Hepatocyte (in vitro differentiated cells): ENCODE data around the gene C1orf116. TPM values are rescaled to one million over a fixed set of nuclear protein-coding genes. Genes with fewer than 3 reads are reported as not detected.

ENCODE experiments used
- DNase-seq: peaks from one replicate; pipeline ENCODE4 v3.0.0-alpha.2; 2016; ENCODE audit warnings: low spot score
- H2AFZ ChIP-seq: fragments of 200-600 bp; sonication (generic); 2 replicates; pipeline ENCODE4 v1.6.0; 2016; ENCODE audit warnings: antibody characterized with exemption, mild to moderate bottlenecking
- H3K27ac ChIP-seq: fragments of 200-600 bp; sonication (generic); 2 replicates; pipeline ENCODE4 v1.5.1; 2016; ENCODE audit warnings: mild to moderate bottlenecking
- H3K27me3 ChIP-seq: fragments of 200-600 bp; sonication (generic); 2 replicates; pipeline ENCODE4 v1.6.1; 2016
- H3K36me3 ChIP-seq: fragments of 200-600 bp; sonication (generic); replicated peaks from 2 replicates; pipeline ENCODE4 v1.5.1; 2016; ENCODE audit warnings: low read depth; ENCODE audit not compliant: insufficient read depth
- H3K4me1 ChIP-seq: fragments of 200-600 bp; sonication (generic); 2 replicates; pipeline ENCODE4 v1.5.1; 2016; ENCODE audit warnings: mild to moderate bottlenecking, moderate library complexity; ENCODE audit not compliant: insufficient read depth
- H3K4me2 ChIP-seq: fragments of 200-600 bp; sonication (generic); 2 replicates; pipeline ENCODE4 v1.6.0; 2016
- H3K4me3 ChIP-seq: fragments of 200-600 bp; sonication (generic); 2 replicates; pipeline ENCODE4 v1.5.1; 2016; ENCODE audit warnings: mild to moderate bottlenecking
- H3K79me2 ChIP-seq: fragments of 200-600 bp; sonication (generic); 2 replicates; pipeline ENCODE4 v1.6.0; 2017; ENCODE audit warnings: mild to moderate bottlenecking
- H3K9me2 ChIP-seq: fragments of 200-600 bp; sonication (generic); replicated peaks from 2 replicates; pipeline ENCODE4 v1.6.0; 2017; ENCODE audit warnings: mild to moderate bottlenecking; ENCODE audit not compliant: insufficient read depth
- H3K9me3 ChIP-seq: fragments of 200-600 bp; sonication (generic); 2 replicates; pipeline ENCODE4 v1.5.1; 2016; ENCODE audit warnings: low read depth, mild to moderate bottlenecking
- H4K20me1 ChIP-seq: fragments of 200-600 bp; sonication (generic); 2 replicates; pipeline ENCODE4 v1.6.0; 2016; ENCODE audit warnings: mild to moderate bottlenecking; ENCODE audit not compliant: insufficient read depth, poor library complexity, severe bottlenecking
- CTCF ChIP-seq: fragments of 200-600 bp; sonication (generic); IDR thresholded peaks from 2 replicates; pipeline ENCODE4 v1.5.1; 2016; ENCODE audit warnings: antibody characterized with exemption, mild to moderate bottlenecking; ENCODE audit not compliant: poor library complexity
- EZH2 ChIP-seq: fragments of 200-600 bp; sonication (generic); IDR thresholded peaks from 2 replicates; pipeline ENCODE4 v1.6.1; 2016; ENCODE audit warnings: antibody characterized with exemption, mild to moderate bottlenecking, borderline replicate concordance
- EZH2phosphoT487 ChIP-seq: fragments of 200-600 bp; sonication (generic); IDR thresholded peaks from one replicate; pipeline ENCODE4 v1.6.1; 2018; ENCODE audit warnings: antibody characterized with exemption, mild to moderate bottlenecking, low read depth, moderate library complexity; ENCODE audit not compliant: unreplicated experiment, severe bottlenecking
- WGBS: methylation state at CpG from one replicate; pipeline ENCODE4 v1.1.6; 2016; ENCODE audit warnings: low lambda C conversion rate; ENCODE audit errors: missing lambda C conversion rate; 5-methylcytosine and 5-hydroxymethylcytosine counted together
- polyA plus RNA-seq: library from polyadenylated mRNA; unstranded; fragments of >200 nt; fragmentation: Nextera tagmentation; extraction: Ambion mirVana; gene quantifications from 2 replicates; pipeline ENCODE4 v1.2.1, GENCODE V29; 2016
- total RNA-seq: library from RNA; depleted of rRNA; stranded (reverse); fragments of >200 nt; gene quantifications from 2 replicates; pipeline ENCODE4 v1.2.3, GENCODE V29; 2014

The C1orf116 gene
- total and polyA plus RNA-seq, 2 experiments from 2014 or later: 15.7 to 18.3 TPM

- Histone ChIP-seq H3K79me2 (no peaks in the 10 kb centered on the region), H3K36me3 (no peaks in the 10 kb centered on the region), H2AFZ (no peak overlapping the region), H3K4me1 (peaks cover 44% of the 10 kb centered on the region), H3K27me3 (no peaks in the 10 kb centered on the region), H3K4me2 (no peak overlapping the region), H3K4me3 (no peak overlapping the region), H3K9me2 (no peaks in the 10 kb centered on the region), H3K9me3 (no peaks in the 10 kb centered on the region), H3K27ac (peak overlapping the region; percentile 100), H4K20me1 (no peaks in the 10 kb centered on the region)
- WGBS: 94% methylated on average over 15 of the region's 15 CpGs
- no peak for DNase-seq
- TF ChIP-seq EZH2phosphoT487 (no peak), EZH2 (no peak), CTCF (no peak)
Measured at GRCh38 chr1:207021876-207022596, 10.5 kb downstream of the C1orf116 start.

- DNase-seq: no peak
- H3K27me3 ChIP-seq: no peaks in the 10 kb centered on the region
- no peak overlapping the region for H3K4me3 ChIP-seq
- H3K36me3 ChIP-seq: no peaks in the 10 kb centered on the region
- H3K9me3 ChIP-seq: no peaks in the 10 kb centered on the region
- TF ChIP-seq EZH2: no peak
- TF ChIP-seq EZH2phosphoT487: no peak
- TF ChIP-seq CTCF: no peak
- H2AFZ ChIP-seq: no peak overlapping the region
- no peaks in the 10 kb centered on the region for H4K20me1 ChIP-seq
- H3K79me2 ChIP-seq: no peaks in the 10 kb centered on the region
- no peak overlapping the region for H3K4me2 ChIP-seq
- 63% methylated on average over 8 of the region's 8 CpGs for WGBS
- no peaks in the 10 kb centered on the region for H3K9me2 ChIP-seq
- H3K27ac ChIP-seq: peak overlapping the region; percentile 100
- peaks cover 37% of the 10 kb centered on the region for H3K4me1 ChIP-seq
Measured at GRCh38 chr1:207021139-207021861, 11.3 kb downstream of the C1orf116 start.

GRCh38 chr1:207020709-207021107 is 11.8 kb downstream of the C1orf116 start:
- Histone ChIP-seq H3K27ac (peak overlapping the region; percentile 100), H3K36me3 (no peaks in the 10 kb centered on the region), H3K9me2 (no peaks in the 10 kb centered on the region), H3K9me3 (no peaks in the 10 kb centered on the region), H3K79me2 (no peaks in the 10 kb centered on the region), H3K27me3 (no peaks in the 10 kb centered on the region), H4K20me1 (no peaks in the 10 kb centered on the region), H3K4me2 (no peak overlapping the region), H3K4me3 (no peak overlapping the region), H3K4me1 (peaks cover 31% of the 10 kb centered on the region), H2AFZ (no peak overlapping the region)
- WGBS: 78% methylated on average over 4 of the region's 4 CpGs
- TF ChIP-seq CTCF: no peak
- no peak for TF ChIP-seq EZH2
- no peak for DNase-seq
